ENCODE data around the gene RGS11.

- TF ChIP-seq CTCF (optimal IDR thresholded peaks at IDR 0.05 in 1 of 3, IDR thresholded peaks at IDR 0.05 in 1 of 3, conservative IDR thresholded peaks at IDR 0.05 in 1 of 3; ENCODE audit: extremely low read depth in 1 of 3, insufficient read depth in 2 of 3, low read length in 3 of 3) = no peak
- TF ChIP-seq EZH2 (IDR thresholded peaks at IDR 0.05; ENCODE audit: low read length) = no peak
These were observed 5.1 kb downstream of the RGS11 start for GRCh38 chr16:270381-271255.
